T-helper 2 cell treated with Interferon-gamma antibody and Interleukin-4, amounts not matched to agents 100 ng/mL and 5 ng/mL, for 36 hours (primary cell): ENCODE data around the gene DDX41. TPM values are rescaled to one million over a fixed set of nuclear protein-coding genes. Genes with fewer than 3 reads are reported as not detected.

Source experiments
- intact Hi-C: fragments of 100-400 bp; cut with micrococcal nuclease; formaldehyde crosslinking; loops from one replicate; pipeline ENCODE4 v1.15.1; 2023
- total RNA-seq: library from RNA; stranded (reverse); gene quantifications from 2 replicates; pipeline ENCODE4 v1.2.3, GENCODE V29; 2022

Gene DDX41
- total RNA-seq, 1 donor from 2014 or later, result 116 TPM

DNA sequence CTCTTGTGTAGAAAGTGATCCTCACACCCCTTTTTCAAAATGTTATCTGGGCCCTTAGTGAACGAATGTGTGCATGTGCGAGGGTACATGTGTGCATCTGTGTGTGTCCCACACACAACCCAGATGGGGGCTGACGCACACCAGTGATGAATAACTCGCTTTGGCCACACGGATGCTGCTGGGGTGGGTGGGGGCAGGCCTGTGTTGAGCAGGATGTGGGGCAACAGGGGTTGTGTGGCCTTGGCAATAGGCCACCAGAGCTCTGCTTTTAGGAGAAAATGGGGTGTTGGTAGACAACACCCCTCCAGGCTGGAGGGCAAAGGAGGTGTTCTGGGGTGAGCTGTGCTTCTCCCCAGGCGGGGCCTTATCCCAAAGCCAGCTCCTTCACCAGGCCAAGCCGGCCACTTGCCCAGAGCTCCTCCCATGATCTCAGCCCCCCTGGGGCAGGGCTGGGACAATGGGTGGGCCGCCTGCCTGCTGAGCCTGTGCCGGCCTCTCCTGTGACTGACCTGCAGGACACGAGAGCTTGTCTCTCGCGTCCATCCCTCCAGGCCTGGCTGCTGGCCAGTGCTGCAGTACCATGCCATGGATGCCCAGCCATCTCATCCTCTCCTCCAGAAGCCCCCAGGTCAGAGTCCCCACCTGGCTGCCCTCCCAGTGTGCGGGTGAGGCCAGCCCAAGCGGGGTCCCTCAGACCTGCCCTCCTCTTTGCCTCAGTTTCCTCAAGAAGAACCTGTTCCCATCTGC, 45.0 kb downstream of the DDX41 start:
- intact Hi-C loops, result loop anchor here (2.0 kb wide), 1 partner anchor 15 kb away; no protein-coding TSS in a partner anchor

DNA sequence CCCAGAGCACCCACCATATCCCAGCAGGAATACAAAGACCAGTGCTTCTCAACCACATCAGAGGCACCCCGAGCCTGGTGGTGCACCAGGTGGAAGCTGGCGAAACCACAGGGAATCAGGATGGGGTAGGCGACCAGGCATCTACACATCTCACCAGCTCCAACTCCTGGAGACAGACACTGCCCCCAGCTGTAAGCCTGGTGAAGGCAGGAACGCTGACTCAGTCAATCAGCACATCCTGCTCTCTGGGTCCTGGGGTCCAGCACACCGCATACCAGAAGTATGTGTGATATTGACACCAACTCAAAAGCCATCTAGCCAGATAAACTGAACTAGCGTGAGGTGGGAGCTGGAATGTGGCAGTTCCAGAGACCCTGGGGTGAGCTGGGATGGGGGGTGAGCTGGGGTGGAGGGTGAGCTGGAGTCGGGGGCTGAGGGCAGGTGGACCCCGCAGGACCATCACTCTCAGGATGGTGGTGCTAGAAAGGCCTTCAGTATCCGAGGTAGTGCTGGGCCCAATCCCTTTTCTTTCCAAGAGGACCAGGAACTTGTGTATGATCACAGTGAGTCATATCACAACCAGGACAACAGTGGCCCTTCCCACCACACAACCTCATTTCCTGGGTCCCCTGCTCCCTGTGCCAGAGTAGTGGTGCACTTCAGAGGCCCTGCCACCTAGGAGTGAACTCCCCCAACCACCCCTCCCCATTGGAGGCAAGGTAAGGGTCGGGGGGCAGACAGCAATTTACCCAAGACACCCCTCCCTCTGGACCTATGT, 45.8 kb downstream of the DDX41 start:
- intact Hi-C loops, result loop anchor here (2.0 kb wide), 1 partner anchor 14 kb away; no protein-coding TSS in a partner anchor

DNA sequence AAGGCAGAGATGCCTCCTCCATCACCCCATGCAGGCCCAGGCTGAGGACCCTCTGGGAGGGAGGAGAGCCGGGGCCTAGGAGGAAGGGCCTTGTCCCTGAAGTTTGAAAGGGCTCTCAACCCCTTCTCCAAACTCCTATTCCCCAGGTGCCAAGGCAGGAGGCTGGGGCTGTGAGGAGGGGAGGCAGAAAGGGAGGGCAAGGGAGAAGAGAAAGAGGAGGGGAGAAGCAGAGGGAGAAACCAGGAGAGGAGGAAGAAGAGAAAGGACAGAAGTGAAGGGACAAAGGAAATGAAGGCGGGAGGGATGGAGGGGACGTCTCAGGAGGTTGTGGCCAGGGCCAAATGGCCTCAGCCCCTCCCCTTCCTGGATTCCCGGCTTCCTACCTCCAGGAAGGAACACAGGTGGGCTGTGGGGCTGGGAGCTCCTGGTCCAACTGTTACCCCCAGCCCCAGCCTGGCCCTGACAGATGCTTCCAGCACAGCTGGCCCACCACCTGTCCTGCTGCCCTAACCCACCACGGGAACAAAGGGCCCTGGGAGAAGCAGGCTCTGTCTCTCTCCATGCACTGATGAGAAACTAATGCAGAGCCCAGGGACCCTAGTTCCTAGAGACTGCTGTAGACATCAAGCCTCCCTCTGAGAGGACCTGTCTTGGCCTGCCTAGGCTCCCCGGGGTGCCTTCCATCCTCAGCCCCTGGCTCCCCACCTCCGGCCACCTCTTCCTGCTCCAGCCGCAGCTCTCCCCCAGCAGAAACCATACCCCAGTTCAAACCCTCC, 46.8 kb downstream of the DDX41 start:
- intact Hi-C loops, result loop anchor here (2.0 kb wide), 1 partner anchor 13 kb away; no protein-coding TSS in a partner anchor

DNA sequence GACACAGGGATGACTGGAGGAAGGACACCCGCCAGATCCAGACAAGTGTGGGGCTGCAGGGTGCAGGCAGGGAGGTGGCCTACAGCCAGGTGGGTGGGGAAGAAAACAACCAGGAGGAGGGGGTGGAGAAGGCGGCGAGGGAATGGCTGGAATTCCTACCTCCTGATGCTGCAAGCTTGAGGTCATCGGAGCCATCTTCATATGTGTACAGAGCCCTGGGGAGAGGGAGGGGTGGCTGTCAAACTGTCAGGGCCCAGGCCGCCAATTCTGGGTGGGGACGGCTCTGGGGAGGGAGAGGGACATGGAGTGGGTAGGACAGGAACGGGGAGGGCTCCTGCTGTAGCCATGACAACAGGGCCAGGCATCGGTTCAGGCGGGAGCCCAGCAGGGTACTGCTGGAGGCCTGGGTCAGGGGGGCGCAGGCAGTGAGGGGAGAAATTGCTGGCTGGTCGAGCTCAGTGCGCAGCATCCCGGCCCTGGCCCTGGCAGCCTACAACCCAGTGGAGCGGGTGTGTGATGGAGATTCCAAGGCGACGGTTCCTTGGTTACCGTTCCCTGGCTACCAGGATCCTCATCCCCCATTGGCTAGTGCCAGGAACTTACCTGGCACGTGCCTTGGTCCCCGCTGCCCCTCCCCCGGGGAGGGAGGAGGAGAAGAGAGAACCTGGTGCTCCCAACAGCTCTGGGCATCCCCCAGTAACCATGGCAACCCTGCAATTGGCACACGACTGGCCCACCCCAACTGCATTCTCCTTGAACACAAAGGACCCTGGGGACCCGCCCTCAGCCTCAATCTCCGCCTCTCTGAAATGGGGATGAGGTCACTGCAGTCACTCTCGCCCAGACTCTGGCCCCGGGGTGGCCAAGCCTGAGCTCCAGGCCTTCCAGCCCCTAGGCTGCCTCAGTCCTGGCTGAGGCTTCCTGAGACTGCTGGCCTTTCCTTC, 47.8 kb downstream of the DDX41 start:
- intact Hi-C loops, result no loop called here

DNA sequence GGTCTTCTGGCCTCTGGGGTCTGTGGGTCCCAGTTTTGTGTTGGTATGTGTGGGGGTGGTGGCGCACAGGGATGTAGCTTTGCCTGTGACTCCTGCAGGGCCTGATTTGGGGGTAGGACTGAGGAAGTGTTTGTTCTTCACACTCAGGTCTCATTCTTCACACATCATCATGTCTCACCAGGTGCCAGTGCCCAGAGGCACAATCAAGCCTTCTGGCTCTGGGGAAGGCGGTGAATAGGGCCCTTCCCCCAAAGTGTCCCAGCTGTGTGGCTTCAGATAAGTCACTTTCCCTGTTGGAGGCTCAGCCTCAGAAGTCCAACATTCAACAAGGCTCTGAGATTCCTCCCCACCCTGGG, 48.5 kb downstream of the DDX41 start:
- intact Hi-C loops, result no loop called here

DNA sequence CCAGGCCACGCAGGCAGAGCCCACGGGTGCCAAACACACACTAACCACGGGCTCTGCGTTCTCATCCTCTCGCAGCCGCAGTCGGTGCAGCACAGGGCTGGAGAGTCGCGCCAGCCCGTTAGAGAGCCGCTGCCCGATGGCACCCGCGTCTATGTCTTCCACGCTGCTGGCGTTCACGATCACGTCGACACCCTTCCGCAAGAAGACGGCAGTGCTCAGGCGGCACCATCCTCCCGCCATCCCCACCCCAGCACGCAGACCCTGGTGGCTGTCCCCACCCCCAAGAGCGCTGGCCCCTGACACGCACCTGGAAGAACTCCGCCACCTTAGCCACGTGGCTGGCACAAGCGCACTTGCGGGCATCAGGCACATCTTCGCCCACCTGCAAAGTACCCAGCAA, 49.3 kb downstream of the DDX41 start:
- intact Hi-C loops, result no loop called here

DNA sequence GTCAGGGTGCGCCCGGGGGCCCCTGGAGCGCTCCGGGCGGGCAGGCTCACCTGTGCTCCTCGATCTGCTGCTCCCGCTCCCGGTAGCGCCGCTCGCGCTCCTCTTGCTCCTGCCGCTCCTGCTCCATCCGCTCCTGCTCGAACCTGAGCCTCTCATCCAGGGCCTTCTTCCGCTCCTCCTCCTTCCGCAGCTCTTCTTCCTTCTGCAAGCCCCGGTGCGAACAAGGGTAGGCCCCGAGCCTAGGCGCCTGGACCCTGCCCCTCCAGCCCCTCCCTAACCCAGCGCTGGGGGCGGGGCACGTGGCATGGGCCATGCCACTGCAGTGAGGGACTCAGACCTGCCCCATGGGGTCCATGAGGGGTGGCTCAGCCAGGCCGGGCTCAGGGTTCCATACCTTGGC, 49.9 kb downstream of the DDX41 start:
- intact Hi-C loops, result no loop called here

DNA sequence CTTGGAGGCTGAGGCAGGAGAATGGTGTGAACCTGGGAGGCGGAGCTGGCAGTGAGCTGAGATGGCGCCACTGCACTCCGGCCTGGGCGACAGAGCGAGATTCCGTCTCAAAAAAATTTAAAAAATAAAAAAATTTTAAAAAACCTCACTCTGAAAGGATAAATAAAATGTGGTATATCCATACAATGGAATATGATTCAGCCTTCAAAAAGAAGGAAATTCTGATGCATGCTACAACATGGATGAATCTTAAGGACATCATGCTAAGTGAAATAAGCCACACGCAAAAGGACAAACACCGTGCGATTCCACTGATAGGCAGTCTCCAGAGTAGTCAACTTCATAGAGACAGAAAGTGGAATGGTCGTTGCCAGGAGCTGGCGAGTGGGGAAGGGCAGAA, 51.7 kb downstream of the DDX41 start:
- intact Hi-C loops, result no loop called here

DNA sequence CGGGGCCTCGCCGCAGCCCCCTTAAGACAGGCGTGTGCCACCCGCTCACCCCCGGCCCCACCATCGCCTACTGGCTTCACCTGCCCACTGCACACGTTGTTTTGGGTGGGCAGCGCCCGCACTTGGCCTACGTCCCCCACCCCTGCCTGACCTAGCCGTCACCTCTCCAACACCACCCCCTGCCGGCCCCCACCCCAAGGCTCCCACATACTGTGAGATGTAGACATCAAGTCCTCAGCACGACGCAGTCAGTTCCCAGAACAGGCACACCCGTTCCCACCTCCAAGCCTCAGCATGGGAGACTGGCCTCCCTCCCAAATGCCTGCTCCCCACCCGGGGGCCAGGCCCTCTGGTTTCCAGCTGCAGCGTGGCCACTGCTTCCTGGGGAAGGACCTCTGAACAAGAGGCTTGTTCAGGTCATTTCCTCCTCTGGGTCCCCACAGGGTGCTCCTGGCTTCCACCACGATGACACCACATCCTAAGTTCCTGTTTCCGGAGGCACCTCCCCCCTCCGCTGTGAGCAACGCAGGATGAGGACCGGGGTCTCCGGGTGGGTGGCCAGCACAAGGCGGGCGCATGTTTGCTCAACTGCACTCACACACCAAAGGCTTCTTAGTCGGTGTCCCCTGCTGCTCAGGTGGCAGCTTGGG, 54.6 kb downstream of the DDX41 start:
- intact Hi-C loops, result no loop called here

Other genes starting within 250 kb of the DDX41 start
- 38.6 and 42.3 TPM in 2 replicates for gene RAB24, start 213.2 kb downstream of the DDX41 start, total RNA-seq
- gene PRELID1, start 213.2 kb downstream of the DDX41 start, total RNA-seq, result 189 TPM in 2 replicates
- gene MXD3, start 205.1 kb downstream of the DDX41 start, total RNA-seq, result 49.7 and 52.2 TPM in 2 replicates
- 140 and 153 TPM in 2 replicates for gene LMAN2, start 165.3 kb downstream of the DDX41 start, total RNA-seq
- 101 and 105 TPM in 2 replicates for gene RGS14, start 159.0 kb downstream of the DDX41 start, total RNA-seq
- 0.07 and 0.11 TPM in 2 replicates for gene SLC34A1, start 132.5 kb downstream of the DDX41 start, total RNA-seq
- gene PFN3, start 116.3 kb downstream of the DDX41 start, total RNA-seq, result not detected in 2 replicates
- 1.2 and 1.9 TPM in 2 replicates for gene F12, start 107.4 kb downstream of the DDX41 start, total RNA-seq
- 232 and 239 TPM in 2 replicates for gene GRK6, start 90.3 kb downstream of the DDX41 start, total RNA-seq
- 6.0 and 7.4 TPM in 2 replicates for gene PRR7, start 70.1 kb downstream of the DDX41 start, total RNA-seq
- 9.0 and 10.6 TPM in 2 replicates for gene DBN1, start 43.3 kb downstream of the DDX41 start, total RNA-seq
- 43.7 and 48.3 TPM in 2 replicates for gene PDLIM7, start 19.4 kb downstream of the DDX41 start, total RNA-seq
- 5.3 and 5.4 TPM in 2 replicates for gene DOK3, start 7.1 kb downstream of the DDX41 start, total RNA-seq
- 86.7 and 91.1 TPM in 2 replicates for gene FAM193B, start 37.6 kb upstream of the DDX41 start, total RNA-seq
- gene TMED9, start 75.2 kb upstream of the DDX41 start, total RNA-seq, result 144 and 146 TPM in 2 replicates
- gene B4GALT7, start 83.2 kb upstream of the DDX41 start, total RNA-seq, result 22.4 and 25.0 TPM in 2 replicates